Peyer's patch (tissue), 4 donors: ENCODE measurements around the gene P2RX6.
"Not testable (repeated sequence)": the region's sequence is repeated elsewhere in the genome, so short reads cannot be mapped to it uniquely, and the experiment has no call there.

Experiments used
- CTCF ChIP-seq, 6 experiments: fragments of 450-650 bp in 4 of 6; fragments of 200-600 bp in 2 of 6; sonication (generic) in 1 of 6; IDR thresholded peaks; one replicate each; pipeline ENCODE4 v1.5.1; 2017 to 2019; ENCODE audit warnings: antibody characterized with exemption in 6 of 6, mild to moderate bottlenecking in 3 of 6, moderate library complexity in 1 of 6
- POLR2A ChIP-seq, 2 donors: fragments of 450-650 bp; IDR thresholded peaks; one replicate each; pipeline ENCODE4 v1.5.1; 2017; ENCODE audit warnings: antibody characterized with exemption in 2 of 2, mild to moderate bottlenecking in 2 of 2, moderate library complexity in 2 of 2

- not testable (repeated sequence) for TF ChIP-seq CTCF, POLR2A (IDR thresholded peaks at IDR 0.05)
These were observed 46.8 kb downstream of the P2RX6 start for GRCh38 chr22:21061660-21062321.
